Natural killer cell (primary cell): ENCODE measurements around the gene PTBP3. TPM values are rescaled to one million over a fixed set of nuclear protein-coding genes. Genes with fewer than 3 reads are reported as not detected.

Source experiments
- ATAC-seq, 3 donors: fragments of 150-1000 bp in 2 of 3; fragments of 200-7000 bp in 1 of 3; cut with Tn5 transposase; 1 replicate in 1 of 3; 2 replicates in 2 of 3; pipeline ENCODE4 v1.10.0; 2021; ENCODE audit warnings: mild to moderate bottlenecking in 2 of 3, moderate library complexity in 2 of 3
- DNase-seq, 2 donors: peaks; one replicate each; pipeline versions ENCODE4 v3.0.0 to v3.0.0-alpha.2; 2013 to 2021; ENCODE audit warnings: mixed read lengths in 1 of 2
- H3K27ac ChIP-seq: one replicate; pipeline ENCODE4 v1.5.1; 2013; ENCODE audit warnings: mild to moderate bottlenecking, low read length
- H3K27me3 ChIP-seq: one replicate; pipeline ENCODE4 v1.6.1; 2013; ENCODE audit warnings: low read length; ENCODE audit not compliant: control insufficient read depth, insufficient read depth
- H3K36me3 ChIP-seq: one replicate; pipeline ENCODE4 v1.6.1; 2013; ENCODE audit warnings: low read length; ENCODE audit not compliant: control insufficient read depth, insufficient read depth
- H3K4me1 ChIP-seq: one replicate; pipeline ENCODE4 v1.6.1; 2013; ENCODE audit warnings: low read length; ENCODE audit not compliant: control insufficient read depth, insufficient read depth
- H3K4me3 ChIP-seq: one replicate; pipeline ENCODE4 v1.5.1; 2013; ENCODE audit warnings: low read length
- H3K9me3 ChIP-seq: one replicate; pipeline ENCODE4 v1.6.1; 2013; ENCODE audit warnings: low read length; ENCODE audit not compliant: control insufficient read depth, insufficient read depth
- H3K27ac Mint-ChIP-seq, 2 donors: one replicate each; pipeline ENCODE4 v1.8.0; 2022; ENCODE audit warnings: mild to moderate bottlenecking in 2 of 2, mixed read lengths in 2 of 2, moderate library complexity in 1 of 2
- H3K27me3 Mint-ChIP-seq, 2 donors: one replicate each; pipeline ENCODE4 v1.8.0; 2022; ENCODE audit warnings: low read depth in 2 of 2, mixed read lengths in 2 of 2
- H3K36me3 Mint-ChIP-seq: one replicate; pipeline ENCODE4 v1.8.0; 2022; ENCODE audit warnings: mixed read lengths
- H3K4me1 Mint-ChIP-seq, 2 donors: one replicate each; pipeline ENCODE4 v1.8.0; 2022; ENCODE audit warnings: mixed read lengths in 2 of 2
- H3K4me3 Mint-ChIP-seq: one replicate; pipeline ENCODE4 v1.8.0; 2022; ENCODE audit warnings: mild to moderate bottlenecking, moderate library complexity, mixed read lengths
- H3K9me3 Mint-ChIP-seq, 2 donors: one replicate each; pipeline ENCODE4 v1.8.0; 2022; ENCODE audit warnings: mixed read lengths in 2 of 2
- CTCF ChIP-seq: fragments of 200-600 bp; IDR thresholded peaks from one replicate; pipeline ENCODE4 v1.8.0; 2022; ENCODE audit warnings: antibody characterized with exemption
- WGBS: methylation state at CpG from one replicate; pipeline ENCODE4 v1.1.7; 2013; ENCODE audit warnings: missing lambda C conversion rate; ENCODE audit not compliant: insufficient coverage; 5-methylcytosine and 5-hydroxymethylcytosine counted together
- intact Hi-C: fragments of 100-400 bp; cut with micrococcal nuclease; formaldehyde crosslinking; loops from one replicate; pipeline ENCODE4 v1.14.2; 2022
- total RNA-seq, 4 donors: library from RNA; stranded (reverse); fragments of 120-200 nt in 1 of 4; gene quantifications; one replicate each; pipeline versions ENCODE4 v1.2.3 to v1.2.4, GENCODE V29; 2013 to 2022

Gene PTBP3
- total RNA-seq, 3 donors from 2014 or later (not counting 1 experiment from before 2014, with no cell fraction given), result 135 to 156 (median 140) TPM

GRCh38 chr9:112361601-112362000 lies 28.2 kb upstream of the PTBP3 start:
- no peaks in the 10 kb centered on the region for H3K4me1 Mint-ChIP-seq
- Histone ChIP-seq H3K9me3 (no peaks in the 10 kb centered on the region), H3K4me1 (no peaks in the 10 kb centered on the region), H3K27ac (no peak overlapping the region), H3K27me3 (no peaks in the 10 kb centered on the region), H3K4me3 (no peak overlapping the region), H3K36me3 (no peaks in the 10 kb centered on the region)
- ATAC-seq, result no peak
- H3K27me3 Mint-ChIP-seq, result peaks cover 7 to 13% of the 10 kb centered on the region in 2 donors
- no peak overlapping the region for H3K27ac Mint-ChIP-seq
- no peaks in the 10 kb centered on the region for H3K9me3 Mint-ChIP-seq
- H3K36me3 Mint-ChIP-seq, result no peaks in the 10 kb centered on the region
- WGBS, result 0% methylated on average over 2 of the region's 4 CpGs
- DNase-seq, result peak in 1 of 2 donors; percentile 76
- no peak overlapping the region for H3K4me3 Mint-ChIP-seq
- intact Hi-C loops, result loop anchor here (1.0 kb wide), 3 partner anchors 248 to 601 kb away; no protein-coding TSS in a partner anchor
- TF ChIP-seq CTCF, result peak; percentile 87

GRCh38 chr9:112360047-112360804 lies 26.8 kb upstream of the PTBP3 start:
- DNase-seq (no peak), ATAC-seq (no peak)
- Histone ChIP-seq H3K27me3 (no peaks in the 10 kb centered on the region), H3K4me1 (no peaks in the 10 kb centered on the region), H3K4me3 (no peak overlapping the region), H3K36me3 (no peaks in the 10 kb centered on the region), H3K27ac (no peak overlapping the region), H3K9me3 (no peaks in the 10 kb centered on the region)
- peaks cover under 1 to 11% of the 10 kb centered on the region in 2 donors for H3K4me1 Mint-ChIP-seq
- intact Hi-C loops, result no loop called here
- no peak overlapping the region for H3K4me3 Mint-ChIP-seq
- no peak for TF ChIP-seq CTCF
- 94% methylated on average over 5 of the region's 5 CpGs for WGBS
- no peaks in the 10 kb centered on the region for H3K9me3 Mint-ChIP-seq
- no peak overlapping the region for H3K27ac Mint-ChIP-seq
- peaks cover 5 to 10% of the 10 kb centered on the region in 2 donors for H3K27me3 Mint-ChIP-seq
- no peaks in the 10 kb centered on the region for H3K36me3 Mint-ChIP-seq

GRCh38 chr9:112355427-112355897 lies 22.0 kb upstream of the PTBP3 start:
- peaks cover 14 to 25% of the 10 kb centered on the region in 2 donors for H3K4me1 Mint-ChIP-seq
- H3K27me3 Mint-ChIP-seq, result peaks cover 0 to 6% of the 10 kb centered on the region in 2 donors
- peak overlapping the region in 1 of 2 donors; percentile 12 for H3K27ac Mint-ChIP-seq
- Histone ChIP-seq H3K4me1 (no peaks in the 10 kb centered on the region), H3K36me3 (no peaks in the 10 kb centered on the region), H3K4me3 (no peak overlapping the region), H3K27ac (no peak overlapping the region), H3K9me3 (no peaks in the 10 kb centered on the region), H3K27me3 (no peaks in the 10 kb centered on the region)
- WGBS, result 87% methylated on average over 7 of the region's 8 CpGs
- ATAC-seq, result peak in 1 of 3 donors; percentile 15
- no peak for DNase-seq
- no peak for TF ChIP-seq CTCF
- no peak overlapping the region for H3K4me3 Mint-ChIP-seq
- no peaks in the 10 kb centered on the region for H3K36me3 Mint-ChIP-seq
- H3K9me3 Mint-ChIP-seq, result no peaks in the 10 kb centered on the region
- intact Hi-C loops, result no loop called here
